Astrocyte (in vitro differentiated cells and primary cell): Measurements from ENCODE around the gene PPP6R2. TPM values are rescaled to one million over a fixed set of nuclear protein-coding genes. Genes with fewer than 3 reads are reported as not detected.
"Not testable (repeated sequence)": the region's sequence is repeated elsewhere in the genome, so short reads cannot be mapped to it uniquely, and the experiment has no call there.

Experiments
- DNase-seq: peaks from one replicate; pipeline ENCODE4 v3.0.0-alpha.2; 2010; ENCODE audit warnings: low read depth
- FAIRE-seq: peaks from 2 replicates; lab custom pipeline; 2011; peaks lifted over from hg19 to GRCh38; lab: Jason Lieb, UNC
- H2AFZ ChIP-seq: 2 replicates; pipeline ENCODE4 v1.6.0; 2012; ENCODE audit warnings: low read depth, low read length, inconsistent platforms
- H3K27ac ChIP-seq: 2 replicates; pipeline ENCODE4 v1.5.1; 2011; ENCODE audit warnings: low read depth, low read length, inconsistent platforms
- H3K27me3 ChIP-seq: 2 replicates; pipeline ENCODE4 v1.6.0; 2011; ENCODE audit warnings: low read length, inconsistent platforms; ENCODE audit not compliant: insufficient read depth
- H3K36me3 ChIP-seq: 2 replicates; pipeline ENCODE4 v1.5.1; 2011; ENCODE audit warnings: low read length, inconsistent platforms; ENCODE audit not compliant: insufficient read depth
- H3K4me1 ChIP-seq: 2 replicates; pipeline ENCODE4 v1.5.1; 2011; ENCODE audit warnings: low read length, inconsistent platforms; ENCODE audit not compliant: insufficient read depth
- H3K4me2 ChIP-seq: 2 replicates; pipeline ENCODE4 v1.6.0; 2012; ENCODE audit warnings: low read length, inconsistent platforms
- H3K4me3 ChIP-seq: 2 replicates; pipeline ENCODE4 v1.5.1; 2011; ENCODE audit warnings: low read depth, mild to moderate bottlenecking, low read length, inconsistent platforms; ENCODE audit not compliant: insufficient read depth
- H3K79me2 ChIP-seq: 2 replicates; pipeline ENCODE4 v1.6.0; 2012; ENCODE audit warnings: mild to moderate bottlenecking, low read length, inconsistent platforms; ENCODE audit not compliant: insufficient read depth
- H3K9ac ChIP-seq: 2 replicates; pipeline ENCODE4 v1.6.0; 2012; ENCODE audit warnings: mild to moderate bottlenecking, low read length, inconsistent platforms
- H3K9me3 ChIP-seq: 2 replicates; pipeline ENCODE4 v1.5.1; 2012; ENCODE audit warnings: low read depth, mild to moderate bottlenecking, low read length, inconsistent platforms; ENCODE audit not compliant: insufficient read depth
- H4K20me1 ChIP-seq: 2 replicates; pipeline ENCODE4 v1.6.0; 2012; ENCODE audit warnings: low read length, inconsistent platforms; ENCODE audit not compliant: insufficient read depth
- H3K27ac Mint-ChIP-seq: one replicate; pipeline ENCODE4 v1.8.0; 2021; ENCODE audit warnings: mild to moderate bottlenecking, mixed read lengths; ENCODE audit not compliant: unreplicated experiment
- H3K27me3 Mint-ChIP-seq: one replicate; pipeline ENCODE4 v1.8.0; 2021; ENCODE audit warnings: low read depth, mixed read lengths; ENCODE audit not compliant: unreplicated experiment
- H3K36me3 Mint-ChIP-seq: one replicate; pipeline ENCODE4 v1.8.0; 2021; ENCODE audit warnings: low read depth, mixed read lengths; ENCODE audit not compliant: unreplicated experiment
- H3K4me1 Mint-ChIP-seq: one replicate; pipeline ENCODE4 v1.8.0; 2021; ENCODE audit warnings: low read depth, mixed read lengths; ENCODE audit not compliant: unreplicated experiment
- H3K4me3 Mint-ChIP-seq: one replicate; pipeline ENCODE4 v1.8.0; 2021; ENCODE audit warnings: mild to moderate bottlenecking, moderate library complexity, mixed read lengths; ENCODE audit not compliant: unreplicated experiment
- H3K9me3 Mint-ChIP-seq: one replicate; pipeline ENCODE4 v1.8.0; 2021; ENCODE audit warnings: mild to moderate bottlenecking, mixed read lengths; ENCODE audit not compliant: unreplicated experiment
- EZH2 ChIP-seq: IDR thresholded peaks from 2 replicates; pipeline ENCODE4 v1.6.1; 2012; ENCODE audit warnings: mild to moderate bottlenecking, low read length, inconsistent platforms; ENCODE audit not compliant: insufficient read depth
- total RNA-seq: library from RNA; stranded (reverse); gene quantifications from 2 replicates; pipeline ENCODE4 v1.2.1, GENCODE V29; 2021
- TF ChIP-seq, protein P1 (sequence below): IDR thresholded peaks from 2 replicates; pipeline ENCODE4 v1.5.1; 2011; ENCODE audit warnings: low read depth, mild to moderate bottlenecking, inconsistent platforms, low read length, moderate library complexity; ENCODE audit not compliant: insufficient read depth

The PPP6R2 gene
- total RNA-seq, 1 donor from 2014 or later: 48.3 TPM

DNA sequence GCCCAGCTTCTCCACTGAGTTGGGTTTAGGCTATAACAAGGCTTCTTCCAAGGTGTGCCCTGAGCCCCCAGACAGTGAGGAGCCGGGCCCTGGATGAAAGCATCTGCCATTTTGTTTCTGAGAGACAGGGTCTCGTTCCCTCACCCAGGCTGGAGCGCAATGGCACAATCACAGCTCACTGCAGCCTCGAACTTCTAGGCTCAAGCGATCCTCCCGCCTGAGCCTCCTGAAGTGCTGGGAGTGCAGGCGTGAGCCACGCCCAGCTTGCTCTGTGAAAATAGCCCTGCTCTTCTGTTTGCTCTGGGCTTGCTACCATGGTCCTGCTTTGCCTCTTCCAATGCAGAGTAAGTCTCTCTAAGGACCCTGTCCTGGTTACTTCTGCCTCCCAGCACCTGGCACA lies 23.0 kb upstream of the PPP6R2 start:
- Histone ChIP-seq H4K20me1 (peaks cover 4% of the 10 kb centered on the region), H3K36me3 (no peaks in the 10 kb centered on the region), H2AFZ (no peak overlapping the region), H3K79me2 (no peaks in the 10 kb centered on the region), H3K27me3 (no peaks in the 10 kb centered on the region), H3K9ac (no peak overlapping the region), H3K27ac (no peak overlapping the region), H3K4me2 (no peak overlapping the region), H3K4me3 (no peak overlapping the region), H3K4me1 (no peaks in the 10 kb centered on the region), H3K9me3 (no peaks in the 10 kb centered on the region)
- peaks cover 22% of the 10 kb centered on the region for H3K27me3 Mint-ChIP-seq
- H3K9me3 Mint-ChIP-seq: no peaks in the 10 kb centered on the region
- FAIRE-seq (no peak), DNase-seq (no peak)
- no peak overlapping the region for H3K4me3 Mint-ChIP-seq
- TF ChIP-seq EZH2: no peak
- TF ChIP-seq, protein P1, sequence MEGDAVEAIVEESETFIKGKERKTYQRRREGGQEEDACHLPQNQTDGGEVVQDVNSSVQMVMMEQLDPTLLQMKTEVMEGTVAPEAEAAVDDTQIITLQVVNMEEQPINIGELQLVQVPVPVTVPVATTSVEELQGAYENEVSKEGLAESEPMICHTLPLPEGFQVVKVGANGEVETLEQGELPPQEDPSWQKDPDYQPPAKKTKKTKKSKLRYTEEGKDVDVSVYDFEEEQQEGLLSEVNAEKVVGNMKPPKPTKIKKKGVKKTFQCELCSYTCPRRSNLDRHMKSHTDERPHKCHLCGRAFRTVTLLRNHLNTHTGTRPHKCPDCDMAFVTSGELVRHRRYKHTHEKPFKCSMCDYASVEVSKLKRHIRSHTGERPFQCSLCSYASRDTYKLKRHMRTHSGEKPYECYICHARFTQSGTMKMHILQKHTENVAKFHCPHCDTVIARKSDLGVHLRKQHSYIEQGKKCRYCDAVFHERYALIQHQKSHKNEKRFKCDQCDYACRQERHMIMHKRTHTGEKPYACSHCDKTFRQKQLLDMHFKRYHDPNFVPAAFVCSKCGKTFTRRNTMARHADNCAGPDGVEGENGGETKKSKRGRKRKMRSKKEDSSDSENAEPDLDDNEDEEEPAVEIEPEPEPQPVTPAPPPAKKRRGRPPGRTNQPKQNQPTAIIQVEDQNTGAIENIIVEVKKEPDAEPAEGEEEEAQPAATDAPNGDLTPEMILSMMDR: no peak
- no peaks in the 10 kb centered on the region for H3K36me3 Mint-ChIP-seq
- no peak overlapping the region for H3K27ac Mint-ChIP-seq
- H3K4me1 Mint-ChIP-seq: peaks cover 5% of the 10 kb centered on the region

DNA sequence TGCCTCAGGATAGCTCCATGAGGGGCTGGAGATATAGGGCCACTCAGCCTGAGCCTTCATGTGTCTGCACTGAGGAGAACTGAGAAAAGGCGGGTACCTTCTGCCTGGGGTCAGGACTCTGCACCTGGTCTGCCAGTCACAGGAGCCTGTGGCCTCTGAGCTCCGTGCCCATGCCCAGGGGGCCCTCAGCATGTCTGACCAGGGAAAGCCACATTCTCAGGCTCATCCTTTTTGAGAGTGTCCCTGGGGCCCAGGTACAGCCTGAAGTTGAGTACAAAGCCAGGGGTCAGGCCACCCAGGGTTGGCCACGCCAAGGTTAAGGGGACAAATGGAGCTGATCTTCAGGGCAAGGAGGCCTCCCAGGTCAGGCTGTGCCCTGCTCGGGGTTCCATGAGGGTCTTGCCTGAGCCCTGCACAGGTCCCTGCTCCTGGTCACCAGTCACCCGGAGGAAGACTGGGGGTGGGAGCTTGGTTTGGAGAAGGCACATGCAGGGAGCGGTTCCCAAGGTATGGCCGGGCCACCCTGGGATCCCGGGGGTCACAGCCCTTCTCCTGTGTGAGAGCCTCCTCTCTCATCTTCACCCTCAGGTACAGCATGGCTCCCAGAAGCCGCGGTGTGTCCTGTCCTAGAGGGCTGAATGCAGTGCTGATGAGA lies 22.3 kb upstream of the PPP6R2 start:
- Mint-ChIP-seq H3K4me1 (peaks cover 9% of the 10 kb centered on the region), H3K27me3 (peaks cover 17% of the 10 kb centered on the region), H3K36me3 (no peaks in the 10 kb centered on the region), H3K27ac (no peak overlapping the region), H3K9me3 (no peaks in the 10 kb centered on the region), H3K4me3 (no peak overlapping the region)
- H2AFZ ChIP-seq: no peak overlapping the region
- H3K4me1 ChIP-seq: peaks cover 5% of the 10 kb centered on the region
- no peaks in the 10 kb centered on the region for H3K79me2 ChIP-seq
- peaks cover 11% of the 10 kb centered on the region for H4K20me1 ChIP-seq
- no peak overlapping the region for H3K4me3 ChIP-seq
- H3K9ac ChIP-seq: no peak overlapping the region
- H3K27ac ChIP-seq: no peak overlapping the region
- FAIRE-seq (no peak), DNase-seq (no peak)
- TF ChIP-seq, protein P1: no peak
- TF ChIP-seq EZH2: no peak
- H3K4me2 ChIP-seq: no peak overlapping the region
- no peaks in the 10 kb centered on the region for H3K27me3 ChIP-seq
- H3K9me3 ChIP-seq: no peaks in the 10 kb centered on the region
- no peaks in the 10 kb centered on the region for H3K36me3 ChIP-seq

DNA sequence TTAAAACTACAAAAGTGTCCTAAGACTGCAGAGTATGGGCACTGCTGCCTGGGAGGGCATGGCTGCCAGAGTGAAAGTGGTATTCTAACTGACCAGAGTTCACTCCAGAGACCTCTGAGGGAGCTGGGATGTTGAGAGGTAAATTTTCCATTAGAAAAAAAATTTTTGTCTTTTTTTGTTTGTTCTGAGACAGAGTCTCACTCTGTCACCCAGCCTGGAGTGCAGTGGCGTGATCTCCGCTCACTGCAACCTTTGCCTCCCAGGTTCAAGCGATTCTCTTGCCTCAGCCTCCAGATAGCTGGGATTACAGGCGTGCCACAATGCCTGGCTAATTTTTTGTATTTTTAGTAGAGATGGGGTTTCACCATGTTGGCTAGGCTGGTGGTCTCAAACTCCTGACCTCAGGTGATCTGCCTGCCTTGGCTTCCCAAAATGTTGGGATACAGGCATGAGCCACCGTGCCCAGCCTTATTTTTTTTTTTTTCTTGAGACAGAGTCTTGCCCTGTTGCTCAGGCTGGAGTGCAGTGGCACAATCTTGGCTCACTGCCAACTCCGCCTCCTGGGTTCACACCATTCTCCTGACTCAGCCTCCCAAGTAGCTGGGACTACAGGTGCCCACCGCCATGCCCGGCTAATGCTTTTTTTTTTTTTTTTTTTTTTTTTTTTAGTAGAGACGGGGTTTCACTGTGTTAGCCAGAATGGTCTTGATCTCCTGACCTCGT lies 20.6 kb upstream of the PPP6R2 start:
- not testable (repeated sequence) for H2AFZ ChIP-seq, H3K36me3 ChIP-seq, H3K9me3 Mint-ChIP-seq, H3K27ac Mint-ChIP-seq, H3K9ac ChIP-seq, H3K4me3 ChIP-seq, DNase-seq, H3K36me3 Mint-ChIP-seq, H3K4me2 ChIP-seq, H3K4me3 Mint-ChIP-seq, H3K9me3 ChIP-seq, H3K27ac ChIP-seq, FAIRE-seq, H3K27me3 ChIP-seq
- Histone ChIP-seq H4K20me1 (peaks cover 15% of the 10 kb centered on the region), H3K79me2 (peaks cover 12% of the 10 kb centered on the region), H3K4me1 (peaks cover 18% of the 10 kb centered on the region)
- H3K27me3 Mint-ChIP-seq: peaks cover 17% of the 10 kb centered on the region
- H3K4me1 Mint-ChIP-seq: peaks cover 15% of the 10 kb centered on the region
